HG03442 (cell line): Measurements from ENCODE around the gene GALR2.
"Not testable (repeated sequence)": the region's sequence is repeated elsewhere in the genome, so short reads cannot be mapped to it uniquely, and the experiment has no call there.

Experiments used
- ATAC-seq: cut with Tn5 transposase; IDR thresholded peaks from one replicate; pipeline ENCODE4 v1.9.1; 2021; ENCODE audit warnings: mild to moderate bottlenecking, moderate library complexity; ENCODE audit not compliant: unreplicated experiment

GALR2 gene, protein sequence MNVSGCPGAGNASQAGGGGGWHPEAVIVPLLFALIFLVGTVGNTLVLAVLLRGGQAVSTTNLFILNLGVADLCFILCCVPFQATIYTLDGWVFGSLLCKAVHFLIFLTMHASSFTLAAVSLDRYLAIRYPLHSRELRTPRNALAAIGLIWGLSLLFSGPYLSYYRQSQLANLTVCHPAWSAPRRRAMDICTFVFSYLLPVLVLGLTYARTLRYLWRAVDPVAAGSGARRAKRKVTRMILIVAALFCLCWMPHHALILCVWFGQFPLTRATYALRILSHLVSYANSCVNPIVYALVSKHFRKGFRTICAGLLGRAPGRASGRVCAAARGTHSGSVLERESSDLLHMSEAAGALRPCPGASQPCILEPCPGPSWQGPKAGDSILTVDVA

DNA sequence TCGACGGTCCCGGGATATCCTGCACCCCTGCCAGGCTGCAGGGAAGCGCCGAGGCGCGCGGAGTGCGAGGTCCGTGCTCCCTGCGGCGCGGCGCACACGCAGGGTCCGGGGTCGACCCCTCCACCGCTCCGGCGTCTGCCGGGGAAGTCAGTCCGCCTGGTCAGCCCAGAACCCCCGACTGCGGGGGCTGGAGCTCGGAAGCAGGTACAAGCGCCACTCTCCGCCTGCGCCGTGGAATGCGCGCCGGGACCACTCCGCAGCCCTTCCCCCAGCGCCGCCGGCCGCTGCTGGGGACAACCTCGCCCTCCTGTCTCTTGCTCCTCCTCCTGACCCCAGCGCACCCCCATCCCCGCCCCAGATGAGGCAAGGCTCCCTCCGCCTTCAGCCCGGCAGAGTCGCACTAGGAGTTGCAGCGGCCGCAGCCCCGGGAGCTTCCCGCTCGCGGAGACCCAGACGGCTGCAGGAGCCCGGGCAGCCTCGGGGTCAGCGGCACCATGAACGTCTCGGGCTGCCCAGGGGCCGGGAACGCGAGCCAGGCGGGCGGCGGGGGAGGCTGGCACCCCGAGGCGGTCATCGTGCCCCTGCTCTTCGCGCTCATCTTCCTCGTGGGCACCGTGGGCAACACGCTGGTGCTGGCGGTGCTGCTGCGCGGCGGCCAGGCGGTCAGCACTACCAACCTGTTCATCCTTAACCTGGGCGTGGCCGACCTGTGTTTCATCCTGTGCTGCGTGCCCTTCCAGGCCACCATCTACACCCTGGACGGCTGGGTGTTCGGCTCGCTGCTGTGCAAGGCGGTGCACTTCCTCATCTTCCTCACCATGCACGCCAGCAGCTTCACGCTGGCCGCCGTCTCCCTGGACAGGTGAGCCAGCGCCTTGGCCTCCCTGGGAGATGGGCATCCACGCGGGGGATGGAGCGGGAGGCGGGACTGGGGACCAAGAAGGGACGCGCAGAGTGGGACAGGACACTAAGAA lies at the start of gene GALR2:
GALR2 (plus strand) TSS at position 392 of the 974 bp plus-strand sequence; CDS start at position 495, 103 bp downstream.
- no peak for ATAC-seq

DNA sequence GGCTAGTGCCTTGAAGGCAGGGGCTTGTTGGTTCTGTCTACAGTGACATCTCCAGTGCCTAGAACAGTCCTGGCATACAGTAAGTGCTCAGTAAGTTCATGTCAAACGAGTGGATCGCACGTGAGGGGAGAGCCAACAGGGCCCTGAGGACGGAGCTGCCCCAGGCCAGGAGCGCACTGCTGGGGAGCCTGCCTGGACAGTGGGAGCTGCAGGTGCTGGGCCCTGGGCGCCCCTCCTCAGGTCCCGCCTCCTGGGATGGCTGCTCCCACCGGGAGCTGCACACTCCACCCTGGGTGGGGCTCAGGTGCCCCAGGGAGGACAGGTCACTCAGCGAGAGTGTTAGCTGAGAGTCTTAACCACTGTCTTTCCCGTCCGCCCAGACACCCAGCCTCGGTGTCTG lies 49.3 kb upstream of the GALR2 start:
- ATAC-seq: no peak

DNA sequence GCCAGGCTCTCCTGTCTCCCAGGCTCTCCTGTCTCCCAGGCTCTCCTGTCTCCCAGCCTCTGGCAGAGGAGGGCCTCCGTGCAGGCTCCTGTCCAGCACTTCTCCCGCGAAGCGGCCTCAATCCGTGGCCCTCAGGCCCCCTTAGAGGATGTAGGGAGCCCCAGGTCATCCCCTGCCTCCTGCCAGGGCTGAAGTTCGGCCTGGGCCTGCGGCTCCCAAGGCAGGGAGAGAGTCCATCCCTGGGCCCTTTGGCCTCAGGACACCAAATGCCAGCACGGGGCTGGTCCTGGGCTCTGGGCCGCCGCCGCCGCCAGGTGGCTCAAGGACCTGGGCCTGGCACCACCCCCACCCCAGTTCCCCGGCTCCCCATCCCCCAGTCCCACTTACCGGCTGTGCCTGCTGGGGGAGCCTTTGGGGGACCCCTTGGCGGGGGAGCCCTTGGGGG lies 47.8 kb upstream of the GALR2 start:
- no peak for ATAC-seq

DNA sequence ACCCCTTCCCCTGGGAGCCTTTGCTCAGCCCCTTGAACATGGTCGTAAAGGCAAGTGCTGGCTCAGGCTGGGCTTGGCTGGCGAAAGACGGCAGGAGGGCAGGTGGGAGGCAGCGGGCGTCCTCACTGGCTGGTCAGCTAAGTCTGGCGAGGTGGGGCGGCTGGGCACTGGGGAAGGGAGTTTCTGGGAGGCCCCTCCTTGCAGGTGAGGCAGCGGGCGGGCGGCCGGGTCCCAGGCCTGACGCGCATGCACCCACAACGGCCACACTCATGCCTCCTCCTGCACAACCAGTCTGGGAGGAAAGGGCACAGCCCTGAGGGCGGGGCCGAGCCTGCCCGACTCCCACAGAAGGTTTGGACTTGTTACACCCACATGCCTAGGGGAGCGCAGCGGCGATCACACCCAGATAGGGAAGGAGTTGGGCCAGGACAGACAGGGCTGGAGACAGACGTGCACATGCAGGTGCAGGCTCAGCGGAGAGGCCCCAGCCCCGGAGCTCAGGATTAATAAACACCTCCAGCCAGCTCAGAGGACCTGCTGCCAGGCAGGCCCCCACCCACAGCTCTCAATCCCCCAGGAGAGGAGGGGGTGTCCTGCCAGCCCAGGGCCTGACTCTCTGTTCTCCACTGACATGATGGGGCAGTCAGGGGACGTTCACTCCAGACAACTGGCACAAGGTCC lies 47.3 kb upstream of the GALR2 start, which contains the start of gene EVPL:
EVPL (minus strand) TSS at position 148 of the 681 bp plus-strand sequence; CDS start at position 40, 108 bp downstream.
- no peak for ATAC-seq

DNA sequence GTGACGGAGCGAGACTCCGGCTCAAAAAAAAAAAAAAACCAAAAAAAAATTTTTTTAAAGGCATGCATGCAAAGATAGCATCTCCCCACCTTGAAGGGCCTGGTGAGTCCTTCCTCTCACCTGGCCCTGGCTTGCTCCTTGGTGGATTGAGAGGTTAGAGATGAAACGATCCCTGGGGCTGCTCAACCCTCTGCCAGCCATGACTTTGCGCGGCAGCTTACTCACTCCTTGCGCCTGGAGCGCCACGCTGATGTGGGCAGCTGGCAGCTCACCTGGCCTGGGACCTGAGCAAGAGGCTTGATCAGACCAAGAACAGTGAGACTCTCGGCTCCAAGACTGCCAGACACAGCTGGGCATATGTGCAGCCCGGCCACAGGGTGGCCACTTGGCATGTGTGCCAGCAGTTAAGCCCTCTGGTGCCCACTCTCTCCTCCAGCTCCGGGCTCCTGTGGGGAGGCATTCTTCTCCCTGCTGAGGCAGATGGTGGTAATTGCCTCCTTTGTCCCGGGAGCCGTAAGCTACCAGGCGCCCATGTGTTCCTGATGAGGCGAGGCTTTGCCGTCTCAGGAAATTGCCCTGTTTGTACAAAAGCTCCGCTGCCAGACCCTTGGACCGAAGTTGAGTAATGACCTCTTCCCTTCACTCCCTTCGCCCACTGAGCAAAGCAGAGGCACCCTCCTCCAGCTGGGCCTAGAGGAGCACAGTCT lies 42.4 kb upstream of the GALR2 start:
- ATAC-seq: no peak

DNA sequence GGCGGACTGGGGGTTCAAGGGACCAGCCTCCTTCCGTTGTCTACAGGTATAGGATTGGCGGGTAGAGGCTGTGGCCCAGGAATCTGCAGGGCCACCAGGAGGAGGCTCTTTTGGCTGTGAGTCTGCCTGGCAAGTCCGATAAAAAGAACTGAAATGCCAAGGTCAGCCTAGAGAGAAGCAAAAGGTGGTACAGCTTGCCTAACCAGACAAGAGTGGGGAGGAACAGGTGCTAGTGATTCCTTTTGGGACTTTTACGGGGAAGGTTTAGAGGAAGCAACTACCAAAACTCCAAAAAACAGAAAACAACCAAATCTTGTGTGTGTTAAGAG lies 41.8 kb upstream of the GALR2 start:
- ATAC-seq: no peak

DNA sequence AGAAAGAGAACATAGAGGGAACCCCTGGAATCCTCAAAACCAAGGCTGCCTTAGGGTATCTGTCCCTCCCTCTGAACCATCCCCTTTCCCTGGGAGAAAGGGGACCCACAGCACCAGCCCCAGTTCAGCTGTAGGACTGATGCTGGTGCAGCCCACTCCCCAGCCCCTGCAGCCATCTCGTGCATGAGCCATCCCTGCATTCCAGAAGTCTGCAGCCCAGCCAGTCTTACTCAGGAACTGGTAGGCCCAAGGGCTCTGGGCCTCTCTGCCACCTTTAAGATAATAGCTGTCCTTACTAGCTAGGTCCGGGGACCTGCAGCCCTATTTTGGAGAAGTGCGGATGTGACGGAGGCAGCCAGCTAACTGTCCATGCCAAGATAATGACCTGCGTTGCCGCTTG lies 41.4 kb upstream of the GALR2 start:
- ATAC-seq: no peak

DNA sequence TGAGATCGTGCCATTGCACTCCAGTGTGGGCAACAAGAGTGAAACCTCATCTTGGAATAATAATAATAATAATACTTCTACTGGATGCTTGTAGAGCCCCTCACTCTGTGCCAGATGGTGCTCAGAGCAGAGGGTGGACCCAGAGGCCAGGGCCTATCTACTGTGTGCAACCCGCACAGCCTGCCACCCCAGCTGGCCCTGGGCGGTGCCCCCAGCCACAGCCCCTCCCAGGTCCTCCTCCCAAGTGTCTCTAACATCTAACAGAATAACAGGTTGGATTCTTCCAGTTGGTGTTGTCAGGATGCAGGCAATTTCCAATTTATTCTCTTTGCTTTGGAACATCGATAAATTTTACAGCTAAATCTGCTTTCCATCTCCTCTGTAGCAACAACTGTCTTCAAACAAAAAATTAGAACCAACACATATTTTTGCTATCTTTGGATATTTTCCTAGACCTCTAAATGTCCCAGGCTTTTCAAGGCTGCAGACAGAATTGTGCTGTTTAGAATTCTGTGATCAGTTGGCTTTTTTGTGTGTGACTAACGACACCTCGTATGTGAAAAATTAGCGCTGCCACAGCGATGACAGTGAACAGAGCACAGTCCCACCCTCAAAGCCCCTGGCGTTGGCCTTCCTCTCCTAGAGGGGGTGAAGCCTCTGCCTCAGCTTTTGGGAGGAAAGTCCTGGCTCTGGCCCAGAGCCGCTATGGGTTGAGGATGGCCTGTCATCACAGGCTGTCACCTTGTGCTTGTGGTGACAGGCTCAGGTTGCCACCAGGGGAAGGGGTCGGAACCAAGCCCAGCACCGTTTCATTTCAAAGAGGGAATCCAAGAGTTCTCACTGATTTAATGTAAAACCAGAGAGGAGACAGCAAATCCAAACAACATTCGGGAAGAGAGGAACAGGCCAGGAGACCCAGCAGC lies 39.9 kb upstream of the GALR2 start:
- no peak for ATAC-seq

DNA sequence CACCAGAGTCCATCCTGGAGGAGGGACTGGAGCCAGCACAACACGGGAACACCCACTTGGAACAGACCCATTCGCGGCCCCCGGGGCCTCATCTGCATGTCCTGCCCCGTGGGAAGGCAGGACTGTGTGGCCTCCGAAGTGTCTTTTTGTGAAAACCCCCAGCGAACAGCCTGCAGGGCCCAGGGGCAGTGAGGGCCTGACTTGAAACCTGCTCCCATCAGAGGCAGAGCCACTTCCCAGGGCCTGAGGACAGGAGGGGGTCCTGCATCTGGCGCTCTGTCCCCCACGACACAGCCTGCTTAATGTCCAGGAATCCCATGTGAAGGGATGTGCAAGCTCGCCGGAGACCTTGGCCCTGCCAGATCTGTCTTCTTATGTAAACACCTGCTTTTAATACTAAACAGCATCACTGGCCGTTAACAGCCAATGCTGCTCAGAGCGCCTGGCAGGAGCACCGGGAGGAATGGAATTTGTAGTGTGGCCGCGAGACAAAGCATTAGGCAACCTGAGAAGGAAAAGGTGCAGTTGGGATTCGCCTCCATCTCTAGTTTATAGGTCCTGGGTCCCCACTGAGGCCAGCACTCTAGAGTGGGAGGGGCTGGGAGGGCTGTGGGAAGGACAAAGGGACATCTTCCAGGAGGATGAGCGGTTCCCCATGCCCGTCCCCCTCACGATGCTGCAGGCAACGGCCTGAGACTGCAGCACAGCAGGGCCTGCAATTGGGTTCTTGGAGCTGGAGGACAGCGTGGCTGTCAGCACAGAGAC lies 37.9 kb upstream of the GALR2 start:
- no peak for ATAC-seq

DNA sequence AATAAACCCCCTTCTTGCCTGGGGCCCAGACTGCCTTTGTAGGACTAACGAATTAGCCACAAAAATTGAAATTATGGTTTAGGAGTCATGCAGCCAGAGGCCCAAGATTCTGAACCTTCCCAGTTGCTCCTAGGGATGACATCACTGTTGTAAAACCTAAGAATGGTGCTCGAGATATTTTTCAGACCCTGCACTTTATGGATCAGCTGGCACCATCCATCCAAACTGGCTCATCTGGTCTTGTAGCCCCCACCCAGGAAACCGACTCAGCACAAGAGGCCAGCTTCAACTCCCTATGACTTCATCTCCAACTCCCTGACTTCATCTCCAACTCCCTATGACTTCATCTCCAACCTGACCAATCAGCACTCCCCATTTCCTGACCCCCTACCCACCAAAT lies 36.5 kb upstream of the GALR2 start:
- ATAC-seq: no peak

DNA sequence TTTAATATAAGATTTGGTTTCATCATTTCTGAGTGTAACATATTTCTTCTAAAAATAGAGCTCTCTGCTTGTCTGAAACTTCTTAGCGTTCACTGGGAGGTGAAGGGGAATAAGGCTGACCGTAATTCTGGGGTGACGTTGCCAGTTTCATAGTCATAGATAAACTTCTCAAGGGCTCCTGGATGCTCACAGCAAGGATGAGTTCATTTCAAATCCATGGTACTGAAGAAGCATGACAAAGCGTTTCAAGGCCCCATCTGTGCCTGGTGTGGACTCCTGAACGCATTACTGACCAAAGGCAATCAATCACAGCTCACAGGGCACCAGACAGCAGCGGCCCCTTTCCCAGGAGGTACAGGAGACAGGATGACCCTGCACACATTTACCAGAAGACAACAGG lies 35.5 kb upstream of the GALR2 start:
- no peak for ATAC-seq

DNA sequence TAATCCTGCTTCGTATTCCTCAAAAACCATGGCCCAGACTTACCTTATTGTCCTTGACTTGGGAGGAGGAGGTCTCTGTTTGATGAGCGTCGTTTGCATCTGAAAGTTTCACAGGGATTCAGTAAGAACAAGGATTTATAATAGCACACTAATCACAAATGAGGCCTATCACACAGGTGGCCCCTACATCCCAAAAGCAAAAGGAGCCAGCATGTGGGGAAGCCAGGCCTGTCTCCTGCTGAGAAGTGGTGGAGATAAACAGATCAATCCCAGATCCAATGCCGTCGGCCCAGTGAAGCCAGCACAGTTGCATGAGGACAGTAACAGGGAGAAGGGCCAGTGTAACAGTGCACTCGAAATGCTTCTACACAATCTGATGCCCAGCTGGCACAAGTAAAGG lies 34.2 kb upstream of the GALR2 start:
- no peak for ATAC-seq

DNA sequence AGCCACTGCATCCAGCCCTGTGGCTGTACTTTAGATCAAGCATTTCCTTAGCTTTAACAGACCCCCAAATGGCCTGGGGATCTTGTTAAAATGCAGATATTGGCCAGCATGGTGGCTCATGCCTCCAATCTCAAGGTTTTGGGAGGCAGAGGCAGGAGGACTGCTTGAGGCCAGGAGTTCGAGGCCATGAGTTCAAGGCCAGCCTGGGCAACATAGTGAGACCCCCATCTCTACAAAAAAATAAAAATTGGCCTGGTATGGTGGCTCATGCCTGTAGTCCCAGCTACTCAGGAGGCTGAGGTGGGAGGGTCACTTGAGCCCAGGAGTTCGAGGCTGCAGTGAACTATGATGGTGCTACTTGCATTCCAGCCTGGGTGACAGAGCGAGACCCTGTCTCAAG lies 31.7 kb upstream of the GALR2 start:
- not testable (repeated sequence) for ATAC-seq

DNA sequence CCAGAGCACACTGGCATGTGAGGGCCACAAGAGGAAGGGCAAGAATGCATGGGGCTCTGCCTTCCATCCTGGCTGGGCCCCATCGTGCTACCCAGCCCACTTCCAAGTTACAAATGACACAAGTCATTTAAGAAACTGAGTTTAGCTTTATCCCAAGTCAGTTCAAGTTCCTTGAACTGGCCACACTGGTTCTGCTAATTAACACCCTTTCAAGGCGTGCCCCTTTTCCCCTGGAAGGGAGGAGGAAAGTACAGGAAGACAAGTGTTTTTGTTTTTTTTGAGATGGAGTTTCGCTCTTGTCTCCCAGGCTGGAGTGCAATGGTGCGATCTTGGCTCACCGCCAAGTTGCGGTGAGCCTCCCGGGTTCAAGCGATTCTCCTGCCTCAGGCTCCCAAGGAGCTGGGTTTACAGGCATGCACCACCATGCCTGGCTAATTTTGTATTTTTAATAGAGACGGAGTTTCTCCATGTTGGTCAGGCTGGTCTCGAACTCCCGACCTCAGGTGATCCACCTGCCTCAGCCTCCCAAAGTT lies 30.0 kb upstream of the GALR2 start:
- not testable (repeated sequence) for ATAC-seq

DNA sequence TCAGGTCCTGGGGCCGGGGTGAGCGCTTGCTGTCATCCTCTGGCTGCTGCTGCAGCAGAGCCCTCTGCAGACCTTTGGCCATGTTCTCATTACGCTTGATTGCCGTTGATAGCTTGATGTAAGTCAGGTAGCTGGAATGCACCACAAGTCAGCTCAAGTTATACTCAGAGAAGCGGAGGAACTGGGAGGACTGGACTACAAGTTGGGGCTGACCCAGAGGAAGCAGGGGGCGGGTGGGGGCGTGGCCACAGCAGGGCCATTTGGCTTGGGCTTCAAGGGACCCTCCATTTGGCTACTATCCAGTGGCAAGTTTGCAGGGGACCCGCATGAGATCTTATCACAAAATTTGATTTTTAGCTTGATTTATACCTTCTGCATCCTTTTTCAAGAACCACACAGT lies 28.5 kb upstream of the GALR2 start:
- no peak for ATAC-seq

DNA sequence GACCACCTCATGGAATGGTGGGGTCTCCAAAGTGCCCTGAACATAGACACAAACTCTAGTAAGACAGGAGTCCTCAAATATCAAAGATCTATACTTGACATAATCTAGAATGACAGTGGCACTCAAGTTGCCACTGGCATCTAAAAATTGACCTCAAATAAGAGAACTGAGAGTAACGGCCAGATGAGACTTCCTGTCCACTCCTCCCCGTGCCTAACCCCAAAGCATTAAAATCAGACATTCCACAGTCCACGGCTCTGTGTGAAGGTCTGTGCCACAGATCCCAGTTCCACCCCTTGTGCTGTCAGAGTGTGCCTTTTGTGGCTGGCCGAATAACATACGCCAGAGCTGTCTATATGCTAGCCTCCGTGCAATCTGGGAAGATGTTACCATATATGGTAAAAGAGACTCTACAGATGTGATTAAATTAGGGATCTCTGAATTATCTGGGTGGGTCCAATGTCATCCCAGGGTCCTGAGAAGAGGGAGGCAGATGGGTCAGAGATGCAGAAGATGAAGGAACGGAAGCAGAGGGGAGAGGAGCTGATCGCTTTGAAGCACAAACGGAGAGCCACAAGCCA lies 26.5 kb upstream of the GALR2 start:
- ATAC-seq: no peak

DNA sequence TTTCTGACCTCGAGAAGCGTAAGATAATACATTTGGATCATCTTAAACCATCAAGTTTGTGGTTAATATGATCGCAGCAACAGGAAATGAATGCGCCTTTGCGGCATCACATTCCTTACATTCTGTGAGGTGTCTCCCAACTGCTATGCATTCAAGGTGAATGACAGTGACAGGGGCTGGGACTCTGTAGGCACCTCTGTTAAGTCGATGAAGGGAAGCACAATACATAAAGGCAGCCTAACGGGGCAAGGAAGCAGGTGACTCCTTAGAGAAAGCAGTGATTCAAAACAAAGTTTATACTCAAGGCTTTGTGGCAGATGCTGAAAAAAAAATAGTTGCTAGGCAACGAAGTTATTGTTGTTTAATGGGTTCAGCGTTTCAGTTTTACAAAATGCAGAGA lies 25.9 kb upstream of the GALR2 start:
- no peak for ATAC-seq

DNA sequence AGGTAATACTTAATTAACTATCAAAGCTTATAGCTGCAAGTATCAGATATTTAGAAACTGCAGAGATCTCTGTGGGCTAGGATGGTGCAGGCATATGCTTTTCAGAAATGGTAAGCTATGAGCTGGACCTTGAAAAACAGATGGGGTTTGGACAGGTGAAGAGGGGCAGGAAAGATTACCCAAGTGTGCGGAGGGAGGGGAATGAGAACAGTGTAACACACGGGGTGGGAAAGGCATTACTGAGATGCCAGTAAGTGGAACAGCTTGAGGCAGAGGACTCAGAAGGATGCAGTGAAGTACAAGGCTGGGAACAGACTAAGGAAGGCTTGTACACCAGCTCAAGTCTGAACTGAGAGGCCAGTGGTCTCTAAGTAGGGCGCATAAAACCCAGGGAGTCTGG lies 25.3 kb upstream of the GALR2 start:
- no peak for ATAC-seq
